Neural cell (in vitro differentiated cells): ENCODE results near the gene SHISA3. TPM values are rescaled to one million over a fixed set of nuclear protein-coding genes. Genes with fewer than 3 reads are reported as not detected.

Experiments
- H2AFZ ChIP-seq: fragments of 200-600, 300-800 bp; sonication (generic), shearing (Covaris generic); 2 replicates; pipeline ENCODE4 v1.6.0; 2014; ENCODE audit warnings: low read depth, mild to moderate bottlenecking, antibody characterized with exemption, low read length, moderate library complexity
- H3F3A ChIP-seq: fragments of 200-600 bp; shearing (Covaris generic); 2 replicates; pipeline ENCODE4 v1.6.1; 2016; ENCODE audit warnings: mild to moderate bottlenecking, moderate library complexity, mixed read lengths, antibody characterized with exemption, low read length; ENCODE audit not compliant: insufficient read depth, poor library complexity, severe bottlenecking
- H3K27ac ChIP-seq: fragments of 200-600, 300-800 bp; sonication (generic), shearing (Covaris generic); 2 replicates; pipeline ENCODE4 v1.5.1; 2014; ENCODE audit warnings: mild to moderate bottlenecking, low read length, moderate library complexity
- H3K27me3 ChIP-seq: fragments of 300-800, 200-600 bp; sonication (generic), shearing (Covaris generic); 2 replicates; pipeline ENCODE4 v1.6.0; 2014; ENCODE audit warnings: mild to moderate bottlenecking, low read depth, low read length, moderate library complexity; ENCODE audit not compliant: insufficient read depth
- H3K36me3 ChIP-seq: fragments of 300-800, 200-600 bp; sonication (generic), shearing (Covaris generic); 2 replicates; pipeline ENCODE4 v1.5.1; 2014; ENCODE audit warnings: mild to moderate bottlenecking, antibody characterized with exemption, low read length, moderate library complexity; ENCODE audit not compliant: insufficient read depth
- H3K4me2 ChIP-seq: fragments of 300-800, 200-600 bp; sonication (generic), shearing (Covaris generic); 2 replicates; pipeline ENCODE4 v1.6.0; 2014; ENCODE audit warnings: mild to moderate bottlenecking, low read length
- H3K4me3 ChIP-seq: fragments of 300-800, 200-600 bp; sonication (generic), shearing (Covaris generic); 2 replicates; pipeline ENCODE4 v1.5.1; 2014; ENCODE audit warnings: mild to moderate bottlenecking, low read length, moderate library complexity
- H3K79me2 ChIP-seq: fragments of 200-600 bp; shearing (Covaris generic); replicated peaks from 2 replicates; pipeline ENCODE4 v1.6.0; 2014; ENCODE audit warnings: mild to moderate bottlenecking, low read length, moderate library complexity; ENCODE audit not compliant: insufficient read depth
- H3K9ac ChIP-seq: fragments of 300-800, 200-600 bp; sonication (generic), shearing (Covaris generic); 2 replicates; pipeline ENCODE4 v1.6.1; 2016; ENCODE audit warnings: mild to moderate bottlenecking, low read length, mixed read lengths
- H3K9me2 ChIP-seq: fragments of 200-600 bp; shearing (Covaris generic); 2 replicates; pipeline ENCODE4 v1.6.1; 2016; ENCODE audit warnings: mild to moderate bottlenecking, low read length, mixed read lengths; ENCODE audit not compliant: insufficient read depth
- H3K9me3 ChIP-seq: fragments of 200-600, 300-800 bp; sonication (generic), shearing (Covaris generic); 2 replicates; pipeline ENCODE4 v1.6.1; 2016; ENCODE audit warnings: mild to moderate bottlenecking, mixed run types, low read length, moderate library complexity, mixed read lengths
- H4K20me1 ChIP-seq: fragments of 200-600 bp; shearing (Covaris generic); 2 replicates; pipeline ENCODE4 v1.6.1; 2016; ENCODE audit warnings: mild to moderate bottlenecking, mixed run types; ENCODE audit not compliant: insufficient read depth
- CTCF ChIP-seq: fragments of 450-650 bp; IDR thresholded peaks from 2 replicates; pipeline ENCODE4 v1.5.1; 2014; ENCODE audit warnings: antibody characterized with exemption, mild to moderate bottlenecking, moderate library complexity; ENCODE audit not compliant: poor library complexity, severe bottlenecking
- EP300 ChIP-seq: fragments of 450-650 bp; conservative IDR thresholded peaks from 2 replicates; pipeline ENCODE4 v1.6.1; 2014; ENCODE audit warnings: antibody characterized with exemption, mild to moderate bottlenecking, moderate library complexity; ENCODE audit not compliant: poor library complexity, severe bottlenecking
- EZH2 ChIP-seq: fragments of 200-600, 300-800 bp; shearing (Covaris generic), sonication (generic); IDR thresholded peaks from 2 replicates; pipeline ENCODE4 v1.6.1; 2014; ENCODE audit warnings: antibody characterized with exemption, low read length, borderline replicate concordance, mild to moderate bottlenecking; ENCODE audit not compliant: insufficient read depth, poor library complexity, severe bottlenecking
- MXI1 ChIP-seq: fragments of 450-650 bp; conservative IDR thresholded peaks from 2 replicates; pipeline ENCODE4 v1.6.1; 2014; ENCODE audit warnings: antibody characterized with exemption, mild to moderate bottlenecking; ENCODE audit not compliant: poor library complexity, severe bottlenecking
- POLR2AphosphoS5 ChIP-seq: IDR thresholded peaks from 2 replicates; pipeline ENCODE4 v1.6.1; 2012
- RAD21 ChIP-seq: fragments of 450-650 bp; conservative IDR thresholded peaks from 2 replicates; pipeline ENCODE4 v1.6.1; 2014; ENCODE audit warnings: antibody characterized with exemption, mild to moderate bottlenecking, moderate library complexity
- SMC3 ChIP-seq: fragments of 450-650 bp; conservative IDR thresholded peaks from 2 replicates; pipeline ENCODE4 v1.6.1; 2014; ENCODE audit warnings: antibody characterized with exemption, mild to moderate bottlenecking, moderate library complexity; ENCODE audit not compliant: poor library complexity
- TAF1 ChIP-seq: IDR thresholded peaks from 2 replicates; pipeline ENCODE4 v1.6.1; 2012; ENCODE audit warnings: low read depth
- polyA plus RNA-seq: library from polyadenylated mRNA; depleted of rRNA; stranded (reverse); fragments of >200 nt; gene quantifications from 2 replicates; pipeline ENCODE4 v1.2.3, GENCODE V29; 2014
- TF ChIP-seq, protein P1 (sequence below): IDR thresholded peaks from 2 replicates; pipeline ENCODE4 v1.6.1; 2012; ENCODE audit warnings: borderline replicate concordance

The SHISA3 gene
- polyA plus RNA-seq, 1 donor from 2014 or later: not detected

GRCh38 chr4:42420140-42420539 lies 22.9 kb downstream of the SHISA3 start:
- Histone ChIP-seq H3K27ac (no peak overlapping the region), H3K79me2 (no peaks in the 10 kb centered on the region), H3K36me3 (no peaks in the 10 kb centered on the region), H3K27me3 (no peaks in the 10 kb centered on the region), H4K20me1 (no peaks in the 10 kb centered on the region), H3K9me3 (no peaks in the 10 kb centered on the region), H3K9me2 (no peaks in the 10 kb centered on the region), H3K4me3 (no peak overlapping the region), H3F3A (no peaks in the 10 kb centered on the region), H3K9ac (no peak overlapping the region), H2AFZ (no peak overlapping the region), H3K4me2 (no peak overlapping the region)
- no peak for TF ChIP-seq POLR2AphosphoS5
- TF ChIP-seq, protein P1, sequence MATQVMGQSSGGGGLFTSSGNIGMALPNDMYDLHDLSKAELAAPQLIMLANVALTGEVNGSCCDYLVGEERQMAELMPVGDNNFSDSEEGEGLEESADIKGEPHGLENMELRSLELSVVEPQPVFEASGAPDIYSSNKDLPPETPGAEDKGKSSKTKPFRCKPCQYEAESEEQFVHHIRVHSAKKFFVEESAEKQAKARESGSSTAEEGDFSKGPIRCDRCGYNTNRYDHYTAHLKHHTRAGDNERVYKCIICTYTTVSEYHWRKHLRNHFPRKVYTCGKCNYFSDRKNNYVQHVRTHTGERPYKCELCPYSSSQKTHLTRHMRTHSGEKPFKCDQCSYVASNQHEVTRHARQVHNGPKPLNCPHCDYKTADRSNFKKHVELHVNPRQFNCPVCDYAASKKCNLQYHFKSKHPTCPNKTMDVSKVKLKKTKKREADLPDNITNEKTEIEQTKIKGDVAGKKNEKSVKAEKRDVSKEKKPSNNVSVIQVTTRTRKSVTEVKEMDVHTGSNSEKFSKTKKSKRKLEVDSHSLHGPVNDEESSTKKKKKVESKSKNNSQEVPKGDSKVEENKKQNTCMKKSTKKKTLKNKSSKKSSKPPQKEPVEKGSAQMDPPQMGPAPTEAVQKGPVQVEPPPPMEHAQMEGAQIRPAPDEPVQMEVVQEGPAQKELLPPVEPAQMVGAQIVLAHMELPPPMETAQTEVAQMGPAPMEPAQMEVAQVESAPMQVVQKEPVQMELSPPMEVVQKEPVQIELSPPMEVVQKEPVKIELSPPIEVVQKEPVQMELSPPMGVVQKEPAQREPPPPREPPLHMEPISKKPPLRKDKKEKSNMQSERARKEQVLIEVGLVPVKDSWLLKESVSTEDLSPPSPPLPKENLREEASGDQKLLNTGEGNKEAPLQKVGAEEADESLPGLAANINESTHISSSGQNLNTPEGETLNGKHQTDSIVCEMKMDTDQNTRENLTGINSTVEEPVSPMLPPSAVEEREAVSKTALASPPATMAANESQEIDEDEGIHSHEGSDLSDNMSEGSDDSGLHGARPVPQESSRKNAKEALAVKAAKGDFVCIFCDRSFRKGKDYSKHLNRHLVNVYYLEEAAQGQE: no peak
- no peak for TF ChIP-seq TAF1
- no peak for TF ChIP-seq EP300
- no peak for TF ChIP-seq SMC3
- no peak for TF ChIP-seq CTCF
- no peak for TF ChIP-seq MXI1
- TF ChIP-seq RAD21: no peak
- TF ChIP-seq EZH2: no peak

DNA sequence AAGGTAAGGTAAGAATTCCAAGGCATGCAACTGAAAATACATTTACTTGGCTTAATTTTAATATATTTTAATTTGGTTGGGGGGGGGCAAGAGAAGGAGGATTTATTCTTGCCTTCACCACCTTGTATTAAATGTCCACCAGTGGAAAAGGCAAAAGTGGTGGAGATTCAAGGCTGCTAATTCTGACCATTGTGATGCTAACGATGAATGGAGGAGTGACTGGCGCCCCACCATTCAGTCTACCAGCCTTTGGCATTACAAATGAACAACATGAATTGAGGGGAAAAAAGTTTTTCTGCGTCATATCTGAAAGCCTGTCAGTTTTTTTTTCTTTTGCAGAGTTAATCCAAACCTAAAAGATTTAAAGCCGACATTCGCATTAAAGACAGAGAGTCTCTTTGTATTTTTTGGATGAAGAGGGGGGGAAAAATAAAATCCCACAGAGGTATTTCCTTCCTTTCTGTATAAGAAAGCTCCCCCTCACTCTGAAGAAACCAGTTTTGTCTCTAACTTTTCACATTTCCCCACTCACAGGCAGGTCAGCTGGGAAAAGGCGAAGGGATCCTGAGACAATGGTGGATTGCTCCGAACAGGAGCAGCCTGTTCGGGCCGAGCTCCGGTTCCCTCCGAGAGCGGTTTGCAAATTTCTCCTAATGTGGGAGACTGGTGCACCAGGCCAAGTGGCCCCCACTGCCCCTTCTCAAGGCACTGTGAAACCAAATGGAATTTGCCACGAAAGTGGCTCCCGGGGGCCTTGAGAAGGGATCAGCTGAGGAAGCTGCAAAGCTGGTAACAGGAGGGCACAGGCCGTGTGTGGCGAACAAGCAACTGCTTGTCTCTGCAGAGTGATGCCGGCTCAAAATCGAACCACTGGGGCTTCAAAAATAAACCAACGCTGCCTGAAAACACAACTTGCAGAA lies 28.1 kb downstream of the SHISA3 start:
- H3K27ac ChIP-seq: no peak overlapping the region
- H3K4me3 ChIP-seq: no peak overlapping the region
- no peak overlapping the region for H3K9ac ChIP-seq
- no peaks in the 10 kb centered on the region for H3K36me3 ChIP-seq
- H3K79me2 ChIP-seq: no peaks in the 10 kb centered on the region
- H4K20me1 ChIP-seq: no peaks in the 10 kb centered on the region
- no peak overlapping the region for H3K4me2 ChIP-seq
- H3F3A ChIP-seq: no peaks in the 10 kb centered on the region
- no peaks in the 10 kb centered on the region for H3K9me2 ChIP-seq
- H3K9me3 ChIP-seq: no peaks in the 10 kb centered on the region
- no peaks in the 10 kb centered on the region for H3K27me3 ChIP-seq
- no peak overlapping the region for H2AFZ ChIP-seq
- TF ChIP-seq RAD21: no peak
- no peak for TF ChIP-seq SMC3
- TF ChIP-seq TAF1: no peak
- TF ChIP-seq, protein P1: no peak
- TF ChIP-seq EZH2: no peak
- TF ChIP-seq CTCF: no peak
- TF ChIP-seq EP300: no peak
- no peak for TF ChIP-seq POLR2AphosphoS5
- no peak for TF ChIP-seq MXI1
